Activated naive CD8-positive, alpha-beta T cell treated with anti-CD3 and anti-CD28 coated beads for 36 hours (primary cell): ENCODE data around the gene AIP. TPM values are rescaled to one million over a fixed set of nuclear protein-coding genes. Genes with fewer than 3 reads are reported as not detected.
A peak's percentile ranks its signal among the peaks of the same experiment; 100 is the strongest.
"Not testable (repeated sequence)": the region's sequence is repeated elsewhere in the genome, so short reads cannot be mapped to it uniquely, and the experiment has no call there.

Source experiments
- DNase-seq: peaks from one replicate; pipeline ENCODE4 v3.0.0; 2021
- H3K27ac Mint-ChIP-seq: one replicate; pipeline ENCODE4 v1.8.0; 2022; ENCODE audit warnings: mild to moderate bottlenecking, moderate library complexity, mixed read lengths
- H3K27me3 Mint-ChIP-seq: one replicate; pipeline ENCODE4 v1.8.0; 2022; ENCODE audit warnings: mild to moderate bottlenecking, mixed read lengths
- H3K36me3 Mint-ChIP-seq: one replicate; pipeline ENCODE4 v1.8.0; 2021; ENCODE audit warnings: mild to moderate bottlenecking, mixed read lengths
- H3K4me1 Mint-ChIP-seq: one replicate; pipeline ENCODE4 v1.8.0; 2021; ENCODE audit warnings: mixed read lengths
- H3K4me3 Mint-ChIP-seq: one replicate; pipeline ENCODE4 v1.8.0; 2022; ENCODE audit warnings: mild to moderate bottlenecking, moderate library complexity, mixed read lengths
- H3K9me3 Mint-ChIP-seq: one replicate; pipeline ENCODE4 v1.8.0; 2022; ENCODE audit warnings: mixed read lengths
- total RNA-seq, 2 experiments: library from RNA; stranded (reverse); gene quantifications; one replicate each; pipeline ENCODE4 v1.2.3, GENCODE V29; 2021

Gene AIP
- total RNA-seq, 2 experiments from 2014 or later = 107 to 112 TPM

GRCh38 chr11:67472882-67473281 lies 9.9 kb upstream of the AIP start:
- Mint-ChIP-seq H3K27me3 (no peaks in the 10 kb centered on the region), H3K4me1 (peaks cover 8% of the 10 kb centered on the region), H3K27ac (no peak overlapping the region), H3K36me3 (no peaks in the 10 kb centered on the region), H3K9me3 (no peaks in the 10 kb centered on the region), H3K4me3 (no peak overlapping the region)
- DNase-seq = no peak

- not testable (repeated sequence) for DNase-seq, H3K4me3 Mint-ChIP-seq, H3K4me1 Mint-ChIP-seq, H3K9me3 Mint-ChIP-seq, H3K27me3 Mint-ChIP-seq, H3K36me3 Mint-ChIP-seq, H3K27ac Mint-ChIP-seq
Measured at GRCh38 chr11:67476692-67477091, 6.1 kb upstream of the AIP start.

GRCh38 chr11:67477344-67478050 lies 5.3 kb upstream of the AIP start:
- DNase-seq, H3K27me3 Mint-ChIP-seq, H3K4me1 Mint-ChIP-seq, H3K4me3 Mint-ChIP-seq, H3K9me3 Mint-ChIP-seq, H3K27ac Mint-ChIP-seq, H3K36me3 Mint-ChIP-seq: not testable (repeated sequence)

GRCh38 chr11:67482275-67482826 lies 475 bp upstream of the AIP start:
- H3K36me3 Mint-ChIP-seq = peaks cover 32% of the 10 kb centered on the region
- peaks cover 39% of the 10 kb centered on the region for H3K4me1 Mint-ChIP-seq
- peak overlapping the region; percentile 100 for H3K27ac Mint-ChIP-seq
- no peak for DNase-seq
- H3K9me3 Mint-ChIP-seq = peaks cover 3% of the 10 kb centered on the region
- H3K4me3 Mint-ChIP-seq = peak overlapping the region; percentile 94
- no peaks in the 10 kb centered on the region for H3K27me3 Mint-ChIP-seq

- Mint-ChIP-seq H3K4me3 (peak overlapping the region; percentile 94), H3K9me3 (peaks cover 4% of the 10 kb centered on the region), H3K27ac (peak overlapping the region; percentile 100), H3K36me3 (peaks cover 45% of the 10 kb centered on the region), H3K27me3 (no peaks in the 10 kb centered on the region), H3K4me1 (peaks cover 54% of the 10 kb centered on the region)
- peak; percentile 57 for DNase-seq
Measured at GRCh38 chr11:67483831-67484665, 1.2 kb downstream of the AIP start.

GRCh38 chr11:67484847-67485311 lies 2.1 kb downstream of the AIP start:
- Mint-ChIP-seq H3K27me3 (no peaks in the 10 kb centered on the region), H3K36me3 (peaks cover 49% of the 10 kb centered on the region), H3K27ac (peak overlapping the region; percentile 100), H3K4me3 (peak overlapping the region; percentile 94), H3K9me3 (peaks cover 4% of the 10 kb centered on the region), H3K4me1 (peaks cover 59% of the 10 kb centered on the region)
- DNase-seq = peak; percentile 80

- DNase-seq = peak; percentile 67
- H3K9me3 Mint-ChIP-seq, H3K27me3 Mint-ChIP-seq: not testable (repeated sequence)
- H3K27ac Mint-ChIP-seq = peak overlapping the region; percentile 100
- H3K4me3 Mint-ChIP-seq = peak overlapping the region; percentile 94
- peaks cover 49% of the 10 kb centered on the region for H3K36me3 Mint-ChIP-seq
- H3K4me1 Mint-ChIP-seq = peaks cover 59% of the 10 kb centered on the region
Measured at GRCh38 chr11:67485873-67486361, 3.1 kb downstream of the AIP start.

GRCh38 chr11:67486481-67487195 lies 3.8 kb downstream of the AIP start:
- peaks cover 59% of the 10 kb centered on the region for H3K4me1 Mint-ChIP-seq
- peak overlapping the region; percentile 100 for H3K27ac Mint-ChIP-seq
- peaks cover 49% of the 10 kb centered on the region for H3K36me3 Mint-ChIP-seq
- peak; percentile 61 for DNase-seq
- peaks cover 4% of the 10 kb centered on the region for H3K9me3 Mint-ChIP-seq
- no peaks in the 10 kb centered on the region for H3K27me3 Mint-ChIP-seq
- peak overlapping the region; percentile 94 for H3K4me3 Mint-ChIP-seq

GRCh38 chr11:67489203-67489884 lies 6.5 kb downstream of the AIP start:
- H3K4me1 Mint-ChIP-seq = peaks cover 47% of the 10 kb centered on the region
- H3K27ac Mint-ChIP-seq = peak overlapping the region; percentile 100
- H3K4me3 Mint-ChIP-seq = peak overlapping the region; percentile 7
- H3K27me3 Mint-ChIP-seq = no peaks in the 10 kb centered on the region
- peaks cover 4% of the 10 kb centered on the region for H3K9me3 Mint-ChIP-seq
- H3K36me3 Mint-ChIP-seq = peaks cover 41% of the 10 kb centered on the region
- DNase-seq = no peak

GRCh38 chr11:67489885-67490726 lies 7.3 kb downstream of the AIP start:
- H3K4me1 Mint-ChIP-seq = peaks cover 39% of the 10 kb centered on the region
- H3K27ac Mint-ChIP-seq = peak overlapping the region; percentile 83
- H3K27me3 Mint-ChIP-seq = no peaks in the 10 kb centered on the region
- H3K4me3 Mint-ChIP-seq = no peak overlapping the region
- H3K9me3 Mint-ChIP-seq = peaks cover 4% of the 10 kb centered on the region
- DNase-seq = no peak
- peaks cover 34% of the 10 kb centered on the region for H3K36me3 Mint-ChIP-seq

- no peak for DNase-seq
- Mint-ChIP-seq H3K27ac (peak overlapping the region; percentile 10), H3K36me3 (peaks cover 33% of the 10 kb centered on the region), H3K27me3 (no peaks in the 10 kb centered on the region), H3K4me3 (no peak overlapping the region), H3K9me3 (peaks cover 4% of the 10 kb centered on the region), H3K4me1 (peaks cover 37% of the 10 kb centered on the region)
Measured at GRCh38 chr11:67490727-67491065, 7.9 kb downstream of the AIP start.

- DNase-seq = no peak
- H3K36me3 Mint-ChIP-seq = peaks cover 26% of the 10 kb centered on the region
Measured at GRCh38 chr11:67491276-67492068, 8.6 kb downstream of the AIP start.

More at GRCh38 chr11:67491276-67492068, 8.6 kb downstream of the AIP start:
- Mint-ChIP-seq H3K9me3 (peaks cover 2% of the 10 kb centered on the region), H3K4me1 (peaks cover 29% of the 10 kb centered on the region), H3K27ac (peak overlapping the region; percentile 10), H3K4me3 (no peak overlapping the region), H3K27me3 (no peaks in the 10 kb centered on the region)
